GDM1 (cell line): ENCODE results near the gene TLK1.
"Not testable (repeated sequence)": the region's sequence is repeated elsewhere in the genome, so short reads cannot be mapped to it uniquely, and the experiment has no call there.

Experiments
- DNase-seq: peaks from one replicate; lab custom pipeline; 2025; lab: John Stamatoyannopoulos, UW

Gene TLK1

DNA sequence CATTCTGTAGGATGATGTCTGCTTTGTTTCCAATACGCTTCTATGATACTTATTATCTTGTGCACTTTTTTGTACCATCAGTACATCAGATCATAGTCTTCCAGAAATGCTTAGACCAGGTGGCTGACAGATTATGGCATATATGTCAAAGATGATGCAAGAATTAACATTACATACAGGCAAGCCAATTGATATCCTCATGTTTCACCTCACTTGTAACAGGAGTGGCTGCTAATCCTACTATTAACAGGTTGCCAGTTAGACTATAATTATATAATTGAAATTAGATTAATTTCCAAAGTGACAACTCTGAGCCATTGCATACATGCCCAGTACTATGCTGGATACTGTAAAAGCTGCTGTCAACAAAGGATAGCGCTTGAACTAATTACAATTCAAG lies 77.2 kb downstream of the TLK1 start:
- DNase-seq = no peak

DNA sequence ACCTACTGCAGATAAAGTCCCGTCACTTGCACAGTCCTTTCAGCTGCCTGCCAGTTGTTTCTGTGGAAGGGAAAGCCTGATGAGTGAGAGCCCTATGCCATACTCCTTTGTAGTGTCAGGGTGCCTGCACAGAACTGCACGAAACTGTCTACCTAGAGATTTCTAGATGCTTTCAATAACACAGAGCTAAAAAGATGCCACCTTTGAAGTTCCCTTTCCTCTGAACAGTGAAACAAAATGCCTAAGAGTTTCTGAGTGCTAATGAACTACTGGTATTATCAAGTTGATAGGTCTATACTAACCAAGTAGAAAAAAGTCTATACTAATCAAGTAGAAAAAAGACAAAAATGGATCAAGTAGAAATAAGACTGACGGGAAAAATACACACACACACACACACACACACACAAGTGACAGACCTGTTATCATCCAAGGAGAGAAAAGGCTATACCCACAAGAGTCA lies 79.0 kb downstream of the TLK1 start:
- DNase-seq = no peak

DNA sequence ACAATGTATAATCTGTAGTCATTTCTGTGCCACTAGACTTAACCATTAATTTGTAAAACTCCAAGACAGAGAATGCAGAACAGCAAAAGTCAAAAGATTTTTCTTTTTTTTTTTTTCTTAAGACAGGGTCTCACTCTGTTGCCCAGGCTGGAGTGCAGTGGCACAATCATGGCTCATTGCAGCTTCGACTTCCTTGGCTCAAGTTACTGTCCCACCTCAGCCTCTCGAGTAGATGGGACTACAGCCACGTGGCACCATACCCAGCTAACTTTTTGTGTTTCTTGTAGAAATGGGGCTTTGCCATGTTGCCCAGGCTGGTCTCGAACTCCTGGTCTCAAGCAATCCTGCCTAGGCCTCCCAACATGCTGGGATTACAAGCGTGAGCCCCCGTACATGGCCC lies 80.1 kb downstream of the TLK1 start:
- no peak for DNase-seq

DNA sequence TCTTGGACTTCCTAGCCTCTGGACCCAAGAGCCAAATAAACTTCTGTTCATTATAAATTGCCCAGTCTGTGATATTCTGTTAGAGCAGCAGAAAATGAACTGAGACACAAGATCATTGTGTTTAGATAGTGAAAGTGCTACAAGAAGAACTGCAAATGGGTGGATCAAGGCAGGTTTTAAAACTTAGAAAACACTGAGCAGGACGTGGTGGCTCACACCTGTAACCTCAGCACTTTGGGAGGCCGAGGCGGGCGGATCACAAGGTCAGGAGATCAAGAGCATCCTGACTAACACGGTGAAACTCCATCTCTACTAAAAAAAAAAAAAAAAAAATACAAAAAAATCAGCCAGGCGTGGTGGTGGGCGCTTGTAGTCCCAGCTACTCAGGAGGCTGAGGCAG lies 84.3 kb downstream of the TLK1 start:
- not testable (repeated sequence) for DNase-seq

DNA sequence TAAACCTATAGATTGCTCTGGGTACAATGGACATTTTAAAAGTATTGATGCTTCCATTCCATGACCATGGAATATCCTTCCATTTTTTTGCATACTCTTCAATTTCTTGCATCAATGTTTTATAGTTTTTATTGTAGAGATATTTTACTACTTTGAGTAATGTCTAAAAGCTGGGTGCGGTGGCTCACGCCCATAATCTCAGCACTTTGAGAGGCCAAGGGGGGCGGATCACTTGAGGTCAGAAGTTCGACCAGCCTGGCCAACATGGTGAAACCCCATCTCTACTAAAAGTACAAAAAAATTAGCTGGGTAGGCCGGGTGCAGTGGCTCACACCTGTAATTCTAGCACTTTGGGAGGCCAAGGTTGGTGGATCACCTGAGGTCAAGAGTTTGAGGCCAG lies 88.5 kb downstream of the TLK1 start:
- no peak for DNase-seq

DNA sequence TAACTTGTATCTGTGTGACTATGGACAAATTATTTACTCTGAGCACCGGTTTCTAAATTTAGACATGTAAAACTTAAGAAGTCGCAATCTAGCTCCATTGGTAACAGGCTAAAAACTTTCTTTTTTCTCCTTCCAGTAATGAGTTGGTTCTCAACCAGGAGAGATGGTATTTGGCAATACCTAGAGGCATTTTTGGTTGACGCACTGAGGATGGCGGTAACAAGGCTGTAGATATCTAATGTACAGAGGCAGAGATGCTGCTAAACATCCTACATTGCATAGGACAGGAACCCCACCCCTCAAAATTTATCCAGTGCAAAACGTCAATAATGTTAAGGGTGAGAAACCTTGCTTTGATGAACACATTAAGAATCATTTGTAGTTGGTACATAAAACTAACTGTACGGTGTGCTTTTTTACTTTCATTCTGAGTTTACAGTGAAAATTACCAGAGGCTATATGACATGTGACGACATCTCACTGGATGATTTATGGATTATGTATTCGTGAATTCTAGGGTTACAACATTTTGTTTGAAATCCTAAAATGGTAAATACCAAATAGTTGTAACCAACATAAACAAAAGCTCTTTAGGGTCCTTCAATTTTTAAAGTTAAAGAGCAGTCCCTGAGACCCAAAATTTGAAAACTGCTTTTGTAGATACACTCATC lies 91.3 kb downstream of the TLK1 start:
- no peak for DNase-seq

DNA sequence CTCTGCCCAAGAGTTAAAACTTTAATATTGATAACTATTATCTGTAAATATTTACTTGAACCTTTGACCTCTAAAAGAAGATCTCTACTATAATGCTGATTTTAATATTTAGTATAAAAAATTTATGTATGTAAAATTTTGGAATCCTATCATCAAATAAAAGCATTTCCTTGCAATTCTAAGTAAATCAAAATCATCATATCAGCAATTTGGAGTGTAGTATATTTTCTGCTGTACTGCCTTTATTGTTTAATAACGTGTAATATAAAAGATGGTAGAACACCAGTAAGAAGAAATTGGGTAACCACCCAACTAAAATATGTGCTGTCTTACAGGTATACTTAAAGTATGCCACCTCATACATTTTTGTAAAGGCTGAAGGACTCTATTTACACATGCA lies 94.6 kb downstream of the TLK1 start:
- DNase-seq = no peak

DNA sequence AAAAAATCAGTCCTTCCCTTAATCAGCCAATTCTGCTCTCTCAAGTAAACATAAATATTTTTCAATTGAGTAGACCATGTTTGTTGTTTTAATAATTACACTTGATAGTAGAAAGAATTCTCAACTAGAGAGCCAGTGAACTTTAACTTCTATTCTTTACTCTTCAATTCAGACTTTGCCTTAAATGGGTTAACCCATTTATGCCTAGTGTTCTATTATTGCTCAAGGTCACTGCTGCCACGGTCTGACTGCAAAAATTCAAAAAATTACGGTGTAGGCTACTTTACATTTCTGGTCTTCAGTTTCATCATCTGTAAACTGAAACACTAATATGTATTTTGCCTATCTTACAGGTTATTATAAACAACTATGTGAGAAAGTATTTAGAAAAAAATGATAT lies 103.1 kb downstream of the TLK1 start:
- no peak for DNase-seq

DNA sequence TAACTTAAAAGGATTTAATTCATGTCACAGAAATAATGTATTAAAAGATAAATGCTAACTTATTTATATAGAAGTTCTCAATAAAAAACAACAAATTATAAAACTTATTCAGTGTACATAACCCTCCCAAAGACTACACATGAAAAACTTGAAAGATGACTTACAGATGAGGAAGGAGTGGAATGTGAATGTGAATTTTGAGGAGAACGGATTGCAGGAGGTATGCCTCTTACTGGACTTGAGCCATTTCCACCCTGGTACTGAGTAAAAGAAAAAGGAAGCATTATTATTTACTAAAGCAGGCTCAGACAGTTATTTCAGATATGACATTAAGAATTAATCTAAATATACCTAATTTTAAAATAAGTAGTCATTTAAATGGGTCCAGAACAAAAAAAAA lies 104.4 kb downstream of the TLK1 start:
- DNase-seq = no peak

DNA sequence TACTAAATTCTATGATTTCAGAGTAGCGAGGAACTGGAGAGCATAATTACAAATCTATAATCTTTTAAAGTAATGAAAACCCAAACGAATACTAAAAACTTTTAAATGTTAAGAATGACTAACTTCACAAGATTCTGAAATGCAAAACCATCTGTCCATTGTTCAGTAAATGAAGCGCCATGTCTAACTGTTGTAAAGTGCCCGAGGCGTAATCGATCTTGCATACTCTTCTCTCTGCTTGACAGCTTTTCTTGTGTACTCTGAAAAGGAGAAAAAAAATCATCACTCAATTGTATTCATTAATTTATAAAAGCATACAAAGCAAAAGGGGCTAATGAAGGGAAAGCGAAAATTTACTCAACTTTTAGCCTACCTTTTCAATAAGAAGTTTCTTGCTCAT lies 111.0 kb downstream of the TLK1 start:
- DNase-seq = no peak

DNA sequence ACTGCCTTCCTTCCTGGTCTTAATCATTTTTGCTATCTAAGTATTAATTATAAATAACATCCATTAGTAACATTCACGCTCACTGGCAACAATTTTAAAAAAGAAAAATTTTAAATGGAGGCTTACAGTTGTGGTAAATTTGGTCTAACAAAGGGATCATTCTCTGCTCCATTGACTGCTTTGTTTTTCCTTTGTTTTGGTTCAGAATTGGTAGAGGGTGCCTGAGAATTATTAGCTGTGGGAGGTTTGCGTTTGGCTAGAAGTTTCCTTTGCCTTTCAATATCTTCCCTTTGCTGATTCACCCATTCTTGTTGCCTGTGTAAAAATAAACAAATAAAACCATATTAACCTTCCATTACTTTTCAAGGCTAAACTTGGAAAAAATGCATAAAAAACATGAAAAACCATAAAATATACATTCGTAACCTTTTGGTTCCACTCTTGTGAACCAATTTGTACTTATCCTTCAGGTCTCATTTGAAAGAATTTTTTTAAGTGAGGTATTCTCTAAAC lies 114.6 kb downstream of the TLK1 start:
- no peak for DNase-seq

DNA sequence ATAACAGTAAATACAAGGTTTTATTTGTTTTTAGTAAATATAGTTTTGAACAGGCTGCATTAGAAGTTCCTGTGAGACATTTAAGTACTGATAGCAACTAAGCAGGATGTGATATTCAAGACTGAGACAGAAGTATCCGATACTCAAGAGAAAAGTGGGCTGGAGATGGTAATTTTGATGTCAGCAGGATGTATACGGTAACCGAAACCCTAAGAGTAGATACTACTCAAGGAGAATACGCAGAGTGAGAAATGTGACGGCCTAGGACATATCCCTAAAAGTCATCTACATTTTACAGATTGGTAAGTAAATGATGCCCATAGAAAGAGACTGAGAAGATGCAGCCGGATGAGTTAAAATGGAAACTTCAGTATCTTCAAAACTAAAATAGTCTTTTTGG lies 116.3 kb downstream of the TLK1 start:
- no peak for DNase-seq

DNA sequence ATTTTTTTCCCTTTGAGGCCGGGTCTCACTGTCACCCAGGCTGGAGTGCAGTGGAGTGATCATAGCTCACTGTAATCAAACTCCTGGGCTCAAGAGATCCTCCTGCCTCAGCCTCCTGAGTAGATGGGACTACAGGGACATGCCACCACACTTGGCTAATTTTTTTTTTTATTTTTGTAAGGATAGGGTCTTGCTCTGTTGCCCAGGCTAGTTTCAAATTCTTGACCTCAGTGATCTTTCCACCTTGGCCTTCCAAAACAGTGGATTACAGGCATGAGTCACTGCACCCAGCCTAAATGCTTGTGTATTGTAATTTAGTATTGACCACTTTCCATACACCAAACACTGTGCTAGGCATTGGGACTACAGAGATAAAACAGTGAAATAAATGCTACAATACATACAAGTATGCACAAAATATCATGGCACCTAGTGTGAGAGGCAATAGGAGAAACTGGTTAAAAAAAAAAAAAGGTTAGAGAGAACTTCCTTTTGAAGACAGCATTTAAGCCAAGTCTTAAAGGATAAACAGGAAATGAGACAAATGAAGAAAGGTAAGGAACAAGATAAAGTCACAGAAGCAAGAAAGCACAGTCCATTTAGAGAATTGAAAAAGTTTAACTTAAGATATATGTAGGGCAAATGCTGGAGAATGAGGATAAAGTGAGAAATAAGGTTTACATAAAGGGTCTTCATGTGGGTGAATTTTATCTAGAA lies 118.3 kb downstream of the TLK1 start:
- DNase-seq = no peak

DNA sequence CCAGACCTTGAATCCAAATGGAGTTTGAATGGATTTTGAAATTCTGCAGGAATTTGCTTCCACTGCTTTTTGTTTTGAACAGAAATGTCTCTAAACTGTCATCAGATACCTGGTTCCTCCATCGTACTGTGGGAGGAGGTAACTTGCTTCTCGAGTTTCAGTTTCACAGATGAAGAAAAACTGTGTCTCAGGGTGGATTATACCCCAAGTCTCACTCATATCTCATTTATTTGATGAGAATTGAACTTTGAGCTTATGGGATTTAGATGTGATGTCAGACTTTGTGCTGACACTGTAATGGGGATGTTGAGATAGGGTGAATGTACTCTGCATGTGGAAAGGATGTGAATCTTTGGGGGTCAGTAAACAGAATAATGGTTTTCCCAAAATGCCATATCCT lies 124.2 kb downstream of the TLK1 start:
- DNase-seq = no peak

DNA sequence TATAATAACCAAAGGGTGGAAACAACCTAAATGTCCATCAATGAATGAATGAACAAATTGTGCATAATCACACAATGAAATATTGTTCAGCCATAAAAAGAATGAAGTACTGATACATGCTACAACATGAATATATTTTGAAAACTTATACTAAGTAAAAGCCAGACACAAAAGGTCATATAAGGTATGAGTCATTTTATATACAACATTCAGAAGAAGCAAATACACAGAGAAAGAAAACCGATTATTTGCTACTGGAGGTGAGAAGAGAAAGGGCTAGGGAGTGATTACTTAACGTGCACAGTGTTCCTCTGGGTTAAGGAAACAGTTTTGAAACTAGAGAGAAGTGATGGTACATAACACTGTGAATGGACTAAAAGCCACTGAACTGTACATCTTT lies 126.4 kb downstream of the TLK1 start:
- no peak for DNase-seq

DNA sequence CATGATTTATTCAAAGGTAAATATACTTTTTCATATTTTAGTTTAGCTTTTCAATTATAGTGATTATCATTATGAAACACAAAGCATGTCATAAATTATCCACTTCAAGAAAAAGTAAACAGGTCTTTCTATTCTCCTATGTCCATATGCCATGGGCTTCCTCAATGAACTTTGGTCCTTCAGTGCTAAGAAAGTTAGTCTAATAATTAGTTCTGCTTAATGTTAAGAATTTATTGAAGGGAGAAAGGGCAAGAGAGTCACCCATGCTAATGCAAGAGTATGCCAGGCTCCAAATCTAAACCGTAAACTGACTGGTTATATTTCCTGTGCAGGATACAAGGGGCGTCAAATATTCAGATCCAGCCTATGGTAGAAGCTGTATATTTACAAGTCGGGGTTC lies 135.5 kb downstream of the TLK1 start:
- DNase-seq = no peak

DNA sequence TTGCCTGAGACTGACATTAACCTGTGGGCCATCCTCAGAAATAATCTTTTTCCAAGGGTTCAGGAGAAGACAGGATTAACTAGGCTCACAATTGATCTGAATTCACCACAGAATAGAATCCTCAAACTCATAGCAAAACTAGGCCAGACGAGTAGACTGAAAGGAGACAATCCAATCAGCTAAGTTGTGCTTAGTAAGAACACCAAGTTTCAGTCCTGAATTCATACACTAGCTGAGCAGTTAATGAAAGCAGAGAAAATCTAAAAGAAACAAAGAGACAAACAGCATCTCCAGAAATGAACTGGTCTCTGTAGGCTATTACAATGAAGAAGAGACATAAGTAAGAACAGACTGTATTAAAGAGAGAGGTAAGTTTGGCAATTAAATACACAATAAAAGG lies 142.2 kb downstream of the TLK1 start:
- no peak for DNase-seq

DNA sequence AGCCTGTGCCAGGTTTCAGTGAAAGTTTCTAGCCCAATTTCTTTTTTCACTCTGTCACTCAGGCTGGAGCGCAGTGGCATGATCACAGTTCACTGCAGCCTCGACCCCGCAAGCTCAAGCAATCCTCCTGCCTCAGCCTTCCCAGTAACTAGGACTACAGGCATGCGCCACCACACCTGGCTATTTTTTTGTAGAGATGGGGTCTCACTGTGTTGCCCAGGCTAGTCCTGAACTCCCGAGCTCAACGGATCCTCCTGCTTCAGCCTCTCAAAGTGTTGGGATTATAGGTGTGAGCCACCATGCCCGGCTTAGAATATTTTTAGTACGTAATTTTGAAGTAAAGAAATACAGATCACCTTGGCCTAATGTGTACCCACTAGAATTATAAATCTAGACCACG lies 144.6 kb downstream of the TLK1 start:
- DNase-seq = no peak

DNA sequence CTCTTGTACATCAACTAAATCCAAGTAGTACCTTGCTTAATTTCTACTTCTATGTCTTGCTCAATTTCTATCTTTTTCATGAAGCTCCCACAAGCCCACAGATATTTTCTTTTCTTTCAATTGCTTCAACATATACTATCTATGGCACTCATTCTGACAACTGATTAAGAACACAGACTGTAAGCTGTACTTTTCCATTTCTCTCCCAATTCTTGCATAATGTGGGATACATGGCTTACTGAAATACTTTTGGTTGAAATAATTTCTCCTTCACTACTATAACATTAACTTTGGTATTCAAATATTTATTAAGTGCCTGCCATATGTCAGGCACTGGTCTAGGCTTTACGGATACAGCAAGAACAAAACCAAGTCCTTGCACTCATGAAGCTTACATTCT lies 146.8 kb downstream of the TLK1 start:
- DNase-seq = no peak

DNA sequence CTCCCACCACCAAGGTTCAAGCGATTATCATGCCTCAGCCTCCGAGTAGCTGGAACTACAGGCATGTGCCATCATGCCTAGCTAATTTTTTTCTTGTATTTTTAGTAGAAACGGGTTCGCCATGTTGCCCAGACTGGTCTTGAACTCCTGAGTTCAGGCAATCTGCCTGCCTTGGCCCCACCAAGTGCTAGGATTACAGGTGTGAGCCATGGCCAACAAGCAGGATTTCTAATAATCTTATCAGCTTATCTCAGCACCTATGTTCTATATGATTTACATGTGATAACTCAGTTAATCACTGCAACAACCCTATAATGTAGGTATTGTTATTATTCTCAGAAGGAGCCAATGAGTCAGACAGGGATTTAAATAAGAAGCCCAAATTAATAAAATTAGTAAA lies 151.3 kb downstream of the TLK1 start:
- no peak for DNase-seq

DNA sequence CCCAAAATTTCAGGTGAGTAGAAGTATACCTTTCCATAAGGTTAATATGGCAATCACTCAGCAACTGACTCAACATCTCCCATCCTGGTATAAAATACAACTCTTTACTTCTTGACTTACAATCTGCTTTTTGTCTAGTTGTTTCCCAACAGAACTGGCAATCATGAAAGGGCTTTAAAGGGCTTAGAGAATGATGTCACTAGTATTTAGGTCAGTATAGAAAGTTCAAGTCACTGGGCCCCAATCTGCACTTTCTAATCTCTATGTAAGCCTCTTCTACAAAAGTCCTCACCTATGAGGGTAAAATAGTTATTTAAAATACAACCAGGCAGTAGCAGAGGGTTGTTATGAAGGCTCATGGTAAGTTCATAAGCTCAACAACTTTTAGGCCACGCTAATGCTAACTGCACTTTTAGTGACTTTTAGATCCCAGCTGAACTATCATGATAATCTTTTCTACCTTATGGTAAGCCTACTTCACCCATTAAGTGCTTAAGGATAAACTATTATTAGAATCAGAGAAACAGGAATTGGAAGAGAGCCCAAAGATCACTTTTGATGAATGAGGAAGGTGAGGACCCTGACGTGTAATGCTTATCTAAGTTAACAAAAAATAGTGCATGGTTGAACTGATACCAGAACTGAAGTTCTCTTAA lies 152.0 kb downstream of the TLK1 start:
- no peak for DNase-seq

DNA sequence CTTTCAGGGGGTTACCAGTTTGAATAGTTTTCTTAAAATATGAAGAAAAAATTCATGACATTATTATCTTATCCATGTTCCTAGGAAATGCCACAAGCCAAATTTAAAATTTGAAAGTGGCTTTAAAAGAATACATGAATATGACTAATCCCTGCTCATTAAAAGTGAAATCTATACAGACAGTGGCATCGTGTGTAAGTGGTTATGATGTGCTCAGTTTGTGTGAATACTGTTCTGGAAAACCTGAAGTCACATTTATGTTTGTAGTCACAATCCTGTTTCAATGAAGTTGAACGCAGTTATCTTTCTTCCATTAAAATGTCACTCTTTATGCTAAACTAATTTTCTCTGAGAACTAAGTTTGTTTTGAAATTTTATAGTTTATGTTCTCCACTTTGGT lies 155.9 kb downstream of the TLK1 start:
- DNase-seq = no peak

DNA sequence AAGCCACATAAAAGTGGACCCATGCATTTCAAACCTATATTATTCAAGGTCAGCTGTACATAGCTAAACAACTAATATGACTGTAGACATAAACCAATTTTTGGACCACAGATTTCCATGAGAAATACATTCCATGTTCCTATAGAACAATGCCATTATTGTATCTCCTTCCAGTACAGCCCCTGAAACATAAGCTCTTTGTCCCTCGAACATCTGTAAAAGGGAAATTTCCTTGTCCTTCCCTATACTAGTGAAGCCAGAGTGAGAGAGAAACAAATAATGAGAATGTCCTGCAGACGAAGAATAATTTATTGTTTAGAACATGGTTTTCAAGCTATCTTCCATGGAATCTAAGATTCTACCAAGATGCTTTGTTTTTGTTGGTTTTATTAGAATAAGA lies 156.3 kb downstream of the TLK1 start:
- no peak for DNase-seq
